ENCODE measurements around the gene DDX28. TPM values are rescaled to one million over a fixed set of nuclear protein-coding genes. Genes with fewer than 3 reads are reported as not detected.
A peak's percentile ranks its signal among the peaks of the same experiment; 100 is the strongest.

The DDX28 gene
- total and polyA plus RNA-seq, 2 donors from 2014 or later: 10.6 to 13.1 TPM

DNA sequence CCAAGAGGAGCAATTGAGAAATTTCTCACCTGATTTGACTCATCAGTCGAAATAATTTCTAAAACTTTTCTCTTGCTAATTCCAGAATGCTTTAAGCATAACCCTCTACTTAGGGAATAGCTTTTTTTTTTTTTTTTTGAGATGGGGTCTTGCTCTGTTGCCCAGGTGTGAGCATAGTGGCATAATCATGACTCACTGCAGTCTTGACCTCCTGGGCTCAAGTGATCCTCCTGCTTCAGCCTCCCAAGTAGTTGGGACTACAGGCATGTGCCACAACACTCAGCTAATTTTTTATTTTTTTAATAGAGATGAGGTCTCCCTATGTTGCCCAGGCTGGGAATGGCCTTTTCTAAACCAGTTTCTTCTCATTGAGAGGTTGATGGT is 48.5 kb upstream of the DDX28 start:
- no peaks in the 10 kb centered on the region for H3K27me3 ChIP-seq (ENCODE audit: control insufficient read depth, insufficient read depth, low read length)
- H3K4me3 ChIP-seq (ENCODE audit: low read length in 3 of 3): no peak overlapping the region
- peaks cover 0 to 10% (median 10%) of the 10 kb centered on the region in 3 donors for H3K36me3 ChIP-seq (ENCODE audit: control insufficient read depth in 2 of 3, insufficient read depth in 3 of 3, low read length in 3 of 3)
- DNase-seq (no peak), FAIRE-seq (no peak)
- intact Hi-C loops (cut with DNase I): no loop called here
- TF ChIP-seq, protein P1, sequence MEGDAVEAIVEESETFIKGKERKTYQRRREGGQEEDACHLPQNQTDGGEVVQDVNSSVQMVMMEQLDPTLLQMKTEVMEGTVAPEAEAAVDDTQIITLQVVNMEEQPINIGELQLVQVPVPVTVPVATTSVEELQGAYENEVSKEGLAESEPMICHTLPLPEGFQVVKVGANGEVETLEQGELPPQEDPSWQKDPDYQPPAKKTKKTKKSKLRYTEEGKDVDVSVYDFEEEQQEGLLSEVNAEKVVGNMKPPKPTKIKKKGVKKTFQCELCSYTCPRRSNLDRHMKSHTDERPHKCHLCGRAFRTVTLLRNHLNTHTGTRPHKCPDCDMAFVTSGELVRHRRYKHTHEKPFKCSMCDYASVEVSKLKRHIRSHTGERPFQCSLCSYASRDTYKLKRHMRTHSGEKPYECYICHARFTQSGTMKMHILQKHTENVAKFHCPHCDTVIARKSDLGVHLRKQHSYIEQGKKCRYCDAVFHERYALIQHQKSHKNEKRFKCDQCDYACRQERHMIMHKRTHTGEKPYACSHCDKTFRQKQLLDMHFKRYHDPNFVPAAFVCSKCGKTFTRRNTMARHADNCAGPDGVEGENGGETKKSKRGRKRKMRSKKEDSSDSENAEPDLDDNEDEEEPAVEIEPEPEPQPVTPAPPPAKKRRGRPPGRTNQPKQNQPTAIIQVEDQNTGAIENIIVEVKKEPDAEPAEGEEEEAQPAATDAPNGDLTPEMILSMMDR (IDR thresholded peaks at IDR 0.05; ENCODE audit: borderline replicate concordance, extremely low read depth, insufficient read depth): no peak
- H3K9ac ChIP-seq (ENCODE audit: low read length in 3 of 3): no peak overlapping the region
- no peak overlapping the region for H3K27ac ChIP-seq (ENCODE audit: low read depth in 2 of 2, low read length in 2 of 2)
- H3K9me3 ChIP-seq (ENCODE audit: control insufficient read depth in 2 of 3, insufficient read depth in 1 of 3, low read length in 3 of 3): no peaks in the 10 kb centered on the region
- H3K4me1 ChIP-seq (ENCODE audit: control insufficient read depth in 2 of 3, insufficient read depth in 2 of 3, low read depth in 1 of 3, low read length in 3 of 3): peaks cover 0 to 14% (median 13%) of the 10 kb centered on the region in 3 donors

DNA sequence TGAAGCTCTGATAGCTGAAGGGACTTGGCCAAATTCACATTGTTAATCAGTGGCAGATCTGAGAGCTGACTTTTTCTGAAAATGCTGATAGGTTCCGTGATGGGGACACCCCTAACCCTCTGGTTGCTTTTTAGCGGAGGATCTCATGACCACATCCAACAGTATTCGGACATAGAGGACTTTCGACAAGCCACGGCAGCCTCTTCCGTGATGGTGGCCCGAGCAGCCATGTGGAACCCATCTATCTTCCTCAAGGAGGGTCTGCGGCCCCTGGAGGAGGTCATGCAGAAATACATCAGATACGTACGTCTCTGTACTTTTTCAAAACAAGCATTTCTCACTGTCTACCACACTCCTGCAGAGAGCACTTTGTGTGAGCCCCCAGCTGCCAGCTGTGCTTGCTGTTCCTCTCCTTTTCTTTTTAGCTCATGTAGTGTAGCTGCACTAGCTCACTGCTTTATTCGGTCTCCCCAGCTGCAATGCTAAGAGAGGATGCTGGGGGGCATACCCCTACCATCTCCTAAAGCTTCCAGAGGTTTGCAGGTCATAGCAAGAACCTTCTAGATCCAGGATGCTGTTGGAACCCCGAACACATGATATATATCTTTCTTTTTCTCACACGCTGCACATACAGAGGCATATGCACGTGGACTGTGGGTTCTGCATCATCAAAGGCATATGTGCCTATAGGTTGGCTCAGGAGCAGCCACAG is 47.9 kb upstream of the DDX28 start:
- no peak overlapping the region for H3K27ac ChIP-seq (ENCODE audit: low read depth in 2 of 2, low read length in 2 of 2)
- no peaks in the 10 kb centered on the region for H3K27me3 ChIP-seq (ENCODE audit: control insufficient read depth, insufficient read depth, low read length)
- TF ChIP-seq, protein P1 (IDR thresholded peaks at IDR 0.05; ENCODE audit: borderline replicate concordance, extremely low read depth, insufficient read depth): no peak
- peaks cover 0 to 14% (median 13%) of the 10 kb centered on the region in 3 donors for H3K4me1 ChIP-seq (ENCODE audit: control insufficient read depth in 2 of 3, insufficient read depth in 2 of 3, low read depth in 1 of 3, low read length in 3 of 3)
- intact Hi-C loops (cut with DNase I): no loop called here
- H3K36me3 ChIP-seq (ENCODE audit: control insufficient read depth in 2 of 3, insufficient read depth in 3 of 3, low read length in 3 of 3): peaks cover 0 to 13% (median 10%) of the 10 kb centered on the region in 3 donors
- no peaks in the 10 kb centered on the region for H3K9me3 ChIP-seq (ENCODE audit: control insufficient read depth in 2 of 3, insufficient read depth in 1 of 3, low read length in 3 of 3)
- no peak overlapping the region for H3K4me3 ChIP-seq (ENCODE audit: low read length in 3 of 3)
- FAIRE-seq (no peak), DNase-seq (no peak)
- H3K9ac ChIP-seq (ENCODE audit: low read length in 3 of 3): peak overlapping the region in 1 of 3 donors; percentile 40

DNA sequence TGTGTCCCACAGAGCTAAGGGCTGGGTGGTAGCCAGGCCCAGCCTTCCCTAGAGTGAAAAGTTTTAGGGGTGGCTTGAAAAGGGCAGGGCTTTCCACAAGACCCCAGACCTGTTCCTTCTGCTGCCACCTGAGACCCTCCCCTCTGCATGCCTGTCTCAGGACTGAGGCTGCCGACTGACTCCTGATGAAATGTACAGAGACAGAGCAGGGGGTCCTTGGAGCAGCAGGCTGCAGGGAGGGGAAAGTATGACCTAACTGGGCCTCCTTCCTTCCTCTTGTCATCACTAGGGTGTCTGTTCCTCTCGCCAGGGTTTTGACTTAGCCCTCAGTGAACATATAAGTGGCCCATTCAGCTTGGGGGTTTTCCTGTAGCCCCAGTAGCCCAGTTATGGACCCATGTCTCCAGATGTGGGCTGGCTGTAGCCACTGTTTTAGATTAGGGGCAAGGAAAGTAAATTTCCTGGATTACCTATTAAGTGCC is 47.3 kb upstream of the DDX28 start:
- no peak for FAIRE-seq
- Histone ChIP-seq H3K9me3 (ENCODE audit: control insufficient read depth in 2 of 3, insufficient read depth in 1 of 3, low read length in 3 of 3) (no peaks in the 10 kb centered on the region), H3K4me1 (ENCODE audit: control insufficient read depth in 2 of 3, insufficient read depth in 2 of 3, low read depth in 1 of 3, low read length in 3 of 3) (peaks cover 0 to 16% (median 14%) of the 10 kb centered on the region in 3 donors), H3K27me3 (ENCODE audit: control insufficient read depth, insufficient read depth, low read length) (no peaks in the 10 kb centered on the region), H3K9ac (ENCODE audit: low read length in 3 of 3) (peak overlapping the region in 1 of 3 donors; percentile 40), H3K4me3 (ENCODE audit: low read length in 3 of 3) (no peak overlapping the region), H3K27ac (ENCODE audit: low read depth in 2 of 2, low read length in 2 of 2) (no peak overlapping the region), H3K36me3 (ENCODE audit: control insufficient read depth in 2 of 3, insufficient read depth in 3 of 3, low read length in 3 of 3) (peaks cover 0 to 14% (median 10%) of the 10 kb centered on the region in 3 donors)
- no peak for DNase-seq
- intact Hi-C loops (cut with DNase I): no loop called here
- TF ChIP-seq, protein P1 (IDR thresholded peaks at IDR 0.05; ENCODE audit: borderline replicate concordance, extremely low read depth, insufficient read depth): no peak

All from kidney (tissue), 14 donors.